ENCODE results near the gene ATF6B.

DNA sequence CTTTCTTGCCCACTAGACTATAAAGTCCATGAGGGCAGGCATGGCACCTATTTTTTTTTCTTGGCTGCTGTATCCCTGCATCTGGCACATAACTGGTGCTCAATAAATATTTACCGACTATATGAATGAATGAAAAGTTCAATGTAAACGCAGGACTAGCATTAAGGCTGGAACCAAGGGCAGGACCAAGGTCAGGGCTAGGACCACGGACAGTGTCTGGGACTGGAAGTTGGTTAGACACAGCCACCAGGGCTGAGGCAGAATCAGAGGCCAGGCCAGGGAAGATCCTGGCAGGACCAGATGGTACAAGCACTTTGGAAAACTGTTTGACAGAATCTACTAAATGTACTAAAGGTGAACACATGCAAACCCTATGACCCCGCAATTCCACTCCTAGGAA lies 22.6 kb downstream of the ATF6B start:
- TF ChIP-seq POLR2AphosphoS5 (IDR thresholded peaks at IDR 0.05; ENCODE audit: low read depth, low read length) (no peak), EZH2 (IDR thresholded peaks at IDR 0.05; ENCODE audit: low read depth, low read length, severe bottlenecking) (no peak), SP1 (IDR thresholded peaks at IDR 0.05; ENCODE audit: low read depth, low read length) (no peak), POLR2A (IDR thresholded peaks at IDR 0.05; ENCODE audit: control extremely low read depth in 1 of 2, low read depth in 2 of 2, low read length in 2 of 2) (no peak), EP300 (IDR thresholded peaks at IDR 0.05; ENCODE audit: borderline replicate concordance in 1 of 2, low read depth in 2 of 2, low read length in 2 of 2) (no peak), NRF1 (IDR thresholded peaks at IDR 0.05; ENCODE audit: low read depth, low read length) (no peak), CEBPB (IDR thresholded peaks at IDR 0.05; ENCODE audit: low read depth, low read length) (no peak), CHD2 (IDR thresholded peaks at IDR 0.05; ENCODE audit: low read length) (no peak), RXRA (IDR thresholded peaks at IDR 0.05; ENCODE audit: insufficient read depth, low read depth, low read length) (no peak)
- TF ChIP-seq, protein P1, sequence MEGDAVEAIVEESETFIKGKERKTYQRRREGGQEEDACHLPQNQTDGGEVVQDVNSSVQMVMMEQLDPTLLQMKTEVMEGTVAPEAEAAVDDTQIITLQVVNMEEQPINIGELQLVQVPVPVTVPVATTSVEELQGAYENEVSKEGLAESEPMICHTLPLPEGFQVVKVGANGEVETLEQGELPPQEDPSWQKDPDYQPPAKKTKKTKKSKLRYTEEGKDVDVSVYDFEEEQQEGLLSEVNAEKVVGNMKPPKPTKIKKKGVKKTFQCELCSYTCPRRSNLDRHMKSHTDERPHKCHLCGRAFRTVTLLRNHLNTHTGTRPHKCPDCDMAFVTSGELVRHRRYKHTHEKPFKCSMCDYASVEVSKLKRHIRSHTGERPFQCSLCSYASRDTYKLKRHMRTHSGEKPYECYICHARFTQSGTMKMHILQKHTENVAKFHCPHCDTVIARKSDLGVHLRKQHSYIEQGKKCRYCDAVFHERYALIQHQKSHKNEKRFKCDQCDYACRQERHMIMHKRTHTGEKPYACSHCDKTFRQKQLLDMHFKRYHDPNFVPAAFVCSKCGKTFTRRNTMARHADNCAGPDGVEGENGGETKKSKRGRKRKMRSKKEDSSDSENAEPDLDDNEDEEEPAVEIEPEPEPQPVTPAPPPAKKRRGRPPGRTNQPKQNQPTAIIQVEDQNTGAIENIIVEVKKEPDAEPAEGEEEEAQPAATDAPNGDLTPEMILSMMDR (IDR thresholded peaks at IDR 0.05; ENCODE audit: control extremely low read depth in 1 of 3, insufficient read depth in 1 of 3, low read depth in 1 of 3, low read length in 3 of 3): no peak

Data from H1 (cell line).